GM12874 (cell line): ENCODE results near the gene MMUT.

ENCODE experiments used
- CTCF ChIP-seq: IDR thresholded peaks from 2 replicates; pipeline ENCODE4 v1.5.1; 2011; ENCODE audit warnings: low read depth, mild to moderate bottlenecking, control low read depth, low read length, moderate library complexity; ENCODE audit not compliant: insufficient read depth

Gene MMUT

DNA sequence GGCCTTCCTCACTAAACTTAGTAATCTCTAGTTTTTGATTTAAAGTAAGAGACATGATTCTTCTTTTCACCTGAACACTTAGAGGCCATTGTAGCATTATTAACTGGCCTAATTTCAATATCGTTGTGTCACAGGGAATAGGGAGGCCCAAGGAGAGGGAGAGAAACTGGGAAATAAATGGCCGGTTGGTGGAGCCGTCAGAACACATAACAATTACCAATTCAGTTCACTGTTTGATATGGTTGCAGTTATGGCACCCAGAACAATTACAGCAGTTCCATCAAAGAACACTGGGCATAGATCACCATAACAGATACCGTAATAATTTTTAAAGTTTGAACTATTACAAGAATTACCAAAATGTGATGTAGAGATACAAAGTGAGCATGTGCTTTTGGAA, 27.6 kb upstream of the MMUT start:
- TF ChIP-seq CTCF, result no peak

GRCh38 chr6:49479308-49479970, 16.4 kb upstream of the MMUT start:
- no peak for TF ChIP-seq CTCF

GRCh38 chr6:49468042-49468441, 5.0 kb upstream of the MMUT start:
- no peak for TF ChIP-seq CTCF

DNA sequence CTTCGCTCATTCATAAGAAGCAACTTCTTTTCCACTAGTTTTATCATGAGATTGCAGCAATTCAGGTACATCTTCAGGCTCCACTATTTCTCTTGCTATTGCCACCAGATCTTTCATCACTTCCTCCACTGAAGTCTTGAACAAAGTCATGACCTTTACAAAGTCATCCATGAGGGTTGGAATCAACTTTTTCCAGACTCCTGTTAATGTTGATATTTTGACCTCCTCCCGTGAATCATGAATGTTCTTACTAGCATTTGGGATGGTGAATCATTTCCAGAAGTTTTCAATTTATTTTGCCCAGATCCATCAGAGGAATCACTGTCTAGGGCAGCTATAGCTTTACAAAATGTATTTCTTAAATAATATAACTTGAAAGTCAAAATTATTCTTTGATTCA, 1.6 kb upstream of the MMUT start:
- no peak for TF ChIP-seq CTCF

DNA sequence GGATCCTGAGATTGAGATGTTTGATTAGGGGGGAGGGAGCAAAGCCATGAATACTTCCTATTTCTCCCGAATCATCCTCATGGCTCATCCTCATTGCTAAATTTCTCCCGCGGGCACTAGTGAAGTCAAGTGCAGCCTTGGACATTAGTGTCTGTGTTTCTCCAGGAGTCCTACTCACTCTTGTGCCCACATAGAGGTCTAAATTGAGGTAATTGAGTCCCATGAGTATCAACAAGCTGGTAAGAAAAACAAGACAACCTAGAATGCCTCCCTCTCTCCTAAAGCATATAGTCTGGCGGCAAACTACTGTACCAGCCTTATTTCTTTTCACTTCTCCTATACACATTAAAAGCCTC, 537 bp upstream of the MMUT start:
- no peak for TF ChIP-seq CTCF

- no peak for TF ChIP-seq CTCF
These were observed 490 bp downstream of the MMUT start for GRCh38 chr6:49462599-49462926.

DNA sequence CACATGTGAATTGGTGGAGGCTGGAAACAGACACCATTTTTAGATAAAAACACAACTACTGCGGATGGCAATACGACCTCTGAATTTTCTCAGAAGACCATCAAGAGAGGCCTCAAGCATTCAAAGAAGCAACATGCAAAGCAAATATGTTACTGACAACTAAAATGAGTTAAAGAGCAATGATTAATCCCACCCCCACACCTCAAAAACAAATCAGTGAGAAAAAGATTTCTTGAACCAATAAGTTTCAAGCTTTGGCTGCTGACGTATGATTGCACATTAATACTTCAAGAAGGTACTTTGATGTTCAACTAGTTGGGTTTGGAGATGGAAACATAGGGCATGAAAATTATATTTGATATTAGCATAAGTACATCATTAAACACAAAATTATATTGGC, 982 bp downstream of the MMUT start:
- no peak for TF ChIP-seq CTCF
